Muscle of leg (tissue), 11 donors: Measurements from ENCODE around the gene SYNPO2. TPM values are rescaled to one million over a fixed set of nuclear protein-coding genes. Genes with fewer than 3 reads are reported as not detected.

Source experiments
- DNase-seq: peaks from one replicate; pipeline ENCODE4 v3.0.0; 2013
- H3K27ac ChIP-seq: one replicate; pipeline ENCODE4 v1.5.1; 2013; ENCODE audit warnings: mild to moderate bottlenecking, low read length, control low read depth
- H3K27me3 ChIP-seq: one replicate; pipeline ENCODE4 v1.6.1; 2013; ENCODE audit warnings: low read length; ENCODE audit not compliant: control insufficient read depth, insufficient read depth
- H3K36me3 ChIP-seq: one replicate; pipeline ENCODE4 v1.6.1; 2013; ENCODE audit warnings: low read length; ENCODE audit not compliant: control insufficient read depth, insufficient read depth
- H3K4me1 ChIP-seq: one replicate; pipeline ENCODE4 v1.6.1; 2013; ENCODE audit warnings: low read length; ENCODE audit not compliant: control insufficient read depth, insufficient read depth
- H3K4me3 ChIP-seq: one replicate; pipeline ENCODE4 v1.5.1; 2013; ENCODE audit warnings: low read length, control low read depth
- H3K9me3 ChIP-seq: replicated peaks from 2 replicates; pipeline ENCODE4 v1.6.1; 2013; ENCODE audit warnings: low read depth, low read length; ENCODE audit not compliant: control insufficient read depth
- WGBS: methylation state at CpG from one replicate; pipeline ENCODE4 v1.1.5; 2013; ENCODE audit warnings: missing lambda C conversion rate; ENCODE audit not compliant: insufficient coverage; 5-methylcytosine and 5-hydroxymethylcytosine counted together
- polyA plus RNA-seq, 8 donors: library from polyadenylated mRNA; unstranded; fragments of 120-200 nt; gene quantifications; one replicate each; pipeline versions ENCODE4 v1.2.1 to v1.2.3, GENCODE V29; 2013; ENCODE audit warnings: inconsistent platforms in 1 of 8, low replicate concordance in 1 of 8; ENCODE audit not compliant: insufficient read length in 8 of 8, insufficient read depth in 1 of 8
- total RNA-seq: library from RNA; stranded (reverse); fragments of 120-200 nt; gene quantifications from one replicate; pipeline ENCODE4 v1.2.4, GENCODE V29; 2013

Gene SYNPO2
- total and polyA plus RNA-seq, 9 donors: 53.6 to 120 (median 93.9) TPM

DNA sequence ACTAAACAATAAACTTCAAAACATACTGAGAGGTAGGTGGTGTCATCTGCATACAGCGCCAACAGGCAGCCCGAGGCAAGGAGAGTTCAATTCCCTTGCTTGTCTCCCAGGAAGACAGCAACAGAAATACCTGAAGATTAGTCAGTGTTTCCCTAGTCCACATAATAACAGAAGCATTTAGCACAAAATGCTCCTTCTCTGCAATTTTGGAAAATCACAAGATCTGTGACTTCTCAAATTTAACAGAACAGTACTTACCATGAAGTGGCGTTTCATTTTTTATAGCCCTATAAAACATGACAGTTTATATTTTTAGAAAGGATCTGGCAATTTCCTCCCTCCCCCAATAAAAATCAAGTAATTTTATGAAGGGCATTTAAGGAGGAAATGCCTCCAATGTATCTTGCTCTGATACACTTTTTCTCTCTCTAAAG, 179.9 kb downstream of the SYNPO2 start:
- H3K36me3 ChIP-seq: no peaks in the 10 kb centered on the region
- no peak overlapping the region for H3K4me3 ChIP-seq
- H3K27me3 ChIP-seq: no peaks in the 10 kb centered on the region
- no peak for DNase-seq
- 0% methylated on average over 1 of the region's 3 CpGs for WGBS
- H3K4me1 ChIP-seq: no peaks in the 10 kb centered on the region
- no peak overlapping the region for H3K27ac ChIP-seq
- no peaks in the 10 kb centered on the region for H3K9me3 ChIP-seq

- no peaks in the 10 kb centered on the region for H3K27me3 ChIP-seq
- WGBS: 80% methylated on average over 1 of the region's 4 CpGs
- no peak for DNase-seq
- no peaks in the 10 kb centered on the region for H3K36me3 ChIP-seq
- H3K4me3 ChIP-seq: no peak overlapping the region
- no peaks in the 10 kb centered on the region for H3K4me1 ChIP-seq
- no peaks in the 10 kb centered on the region for H3K9me3 ChIP-seq
- no peak overlapping the region for H3K27ac ChIP-seq
Observed at GRCh38 chr4:119070301-119070700, 181.6 kb downstream of the SYNPO2 start.

DNA sequence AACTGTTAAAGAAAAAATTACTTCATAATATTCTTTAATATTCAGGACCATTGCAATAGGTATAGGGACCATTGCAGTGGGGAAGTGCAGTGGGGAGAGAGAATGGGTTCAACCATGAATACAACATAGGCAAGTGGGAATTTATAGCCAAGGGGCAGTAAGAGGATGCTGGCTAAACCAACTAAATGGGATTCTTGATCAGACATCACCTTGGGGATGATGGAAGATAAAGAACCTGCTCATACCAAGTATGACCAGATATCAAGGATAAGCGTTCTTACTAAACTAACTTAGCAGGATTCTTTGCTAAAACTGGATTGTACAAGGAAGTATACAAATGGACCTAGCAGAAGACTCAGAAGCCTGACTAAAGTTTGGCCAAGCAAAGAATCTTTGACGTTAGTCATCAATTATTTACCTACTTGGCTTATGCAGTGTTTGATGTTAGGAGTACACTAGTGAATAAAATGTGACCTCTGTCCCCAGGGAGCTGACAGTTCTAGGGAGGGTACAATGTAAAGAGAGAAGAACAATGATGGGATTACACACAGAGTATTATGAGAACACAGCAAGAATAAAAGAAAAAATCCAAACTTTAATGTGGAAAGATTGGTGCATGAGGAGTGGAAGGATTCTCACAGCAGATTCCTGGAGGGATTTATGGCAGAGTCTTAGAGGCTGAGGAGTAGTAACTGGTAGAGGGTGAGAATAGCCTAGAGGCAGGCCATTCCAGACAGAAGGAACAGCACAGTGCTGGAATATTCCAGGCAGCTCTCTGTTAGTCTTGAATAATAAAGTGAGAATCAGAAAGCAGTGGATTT, 192.3 kb downstream of the SYNPO2 start:
- H3K9me3 ChIP-seq: no peaks in the 10 kb centered on the region
- H3K27ac ChIP-seq: no peak overlapping the region
- H3K4me1 ChIP-seq: no peaks in the 10 kb centered on the region
- H3K27me3 ChIP-seq: no peaks in the 10 kb centered on the region
- H3K4me3 ChIP-seq: no peak overlapping the region
- DNase-seq: no peak
- H3K36me3 ChIP-seq: no peaks in the 10 kb centered on the region
- WGBS: no CpG with 5 or more reads among the region's 2 CpGs

DNA sequence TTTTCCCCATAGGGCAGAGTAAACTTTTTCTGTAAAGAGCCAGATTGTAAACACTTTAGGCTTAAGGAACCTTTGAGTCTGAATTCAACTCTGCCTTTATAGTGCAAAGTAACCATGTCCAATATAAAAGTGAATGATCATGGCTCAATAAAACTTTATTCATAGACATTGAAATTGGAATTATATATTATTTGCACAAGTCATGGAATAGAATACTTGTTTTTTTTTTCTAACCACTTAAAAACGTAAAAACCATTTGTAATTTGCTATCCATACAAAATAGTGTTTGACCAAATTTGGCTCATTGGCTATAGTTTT, 192.8 kb downstream of the SYNPO2 start:
- H3K27ac ChIP-seq: no peak overlapping the region
- no CpG with 5 or more reads among the region's 1 CpG for WGBS
- no peaks in the 10 kb centered on the region for H3K27me3 ChIP-seq
- H3K36me3 ChIP-seq: no peaks in the 10 kb centered on the region
- H3K4me1 ChIP-seq: no peaks in the 10 kb centered on the region
- H3K4me3 ChIP-seq: no peak overlapping the region
- DNase-seq: no peak
- no peaks in the 10 kb centered on the region for H3K9me3 ChIP-seq

GRCh38 chr4:119081943-119082342, 193.3 kb downstream of the SYNPO2 start:
- Histone ChIP-seq H3K36me3 (no peaks in the 10 kb centered on the region), H3K27me3 (no peaks in the 10 kb centered on the region), H3K4me1 (no peaks in the 10 kb centered on the region), H3K4me3 (no peak overlapping the region), H3K27ac (no peak overlapping the region), H3K9me3 (no peaks in the 10 kb centered on the region)
- 17% methylated on average over 1 of the region's 3 CpGs for WGBS
- no peak for DNase-seq

- Histone ChIP-seq H3K36me3 (no peaks in the 10 kb centered on the region), H3K4me1 (no peaks in the 10 kb centered on the region), H3K4me3 (no peak overlapping the region), H3K9me3 (no peaks in the 10 kb centered on the region), H3K27me3 (no peaks in the 10 kb centered on the region), H3K27ac (no peak overlapping the region)
- WGBS: no CpG with 5 or more reads among the region's 2 CpGs
- no peak for DNase-seq
Observed at GRCh38 chr4:119082661-119083060, 194.0 kb downstream of the SYNPO2 start.

DNA sequence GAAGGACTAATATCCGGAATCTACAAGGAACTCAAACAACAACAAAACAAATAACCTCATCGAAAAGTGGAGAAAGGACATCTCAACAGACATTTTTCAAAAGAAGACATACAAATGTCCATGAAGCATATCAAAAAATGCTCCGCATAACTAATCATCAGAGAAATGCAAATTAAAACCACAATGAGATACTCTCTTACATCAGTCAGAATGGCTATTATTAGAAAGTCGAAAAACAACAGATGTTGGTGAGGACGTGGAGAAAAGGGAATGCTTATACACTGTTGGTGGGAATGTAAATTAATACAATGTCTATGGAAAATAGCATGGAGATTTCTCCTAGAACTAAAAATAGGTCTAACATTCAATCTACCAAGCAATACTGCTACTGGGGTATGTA, 195.9 kb downstream of the SYNPO2 start:
- Histone ChIP-seq H3K27me3 (no peaks in the 10 kb centered on the region), H3K4me1 (no peaks in the 10 kb centered on the region), H3K4me3 (no peak overlapping the region), H3K27ac (no peak overlapping the region), H3K9me3 (no peaks in the 10 kb centered on the region), H3K36me3 (no peaks in the 10 kb centered on the region)
- no peak for DNase-seq
- no CpG with 5 or more reads among the region's 5 CpGs for whole genome bisulfite sequencing

DNA sequence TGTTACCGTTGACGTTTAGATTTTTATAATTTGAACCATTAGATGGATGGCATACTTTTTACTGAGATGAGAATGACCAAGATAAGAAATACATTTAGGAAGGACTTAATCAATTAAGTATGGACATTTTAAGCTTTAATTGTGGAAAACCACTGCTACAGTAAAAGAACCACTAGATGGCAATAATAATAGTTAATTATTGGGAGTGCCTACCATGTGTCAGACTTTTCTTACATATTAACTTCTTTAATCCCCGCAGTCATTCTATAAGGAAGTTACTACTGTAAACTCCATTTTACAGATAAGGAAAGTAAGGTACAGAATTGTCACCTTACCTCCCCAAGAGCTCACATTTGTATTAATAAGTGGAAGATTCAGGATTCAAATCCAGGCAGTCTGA, 198.5 kb downstream of the SYNPO2 start:
- DNase-seq: no peak
- Histone ChIP-seq H3K27ac (no peak overlapping the region), H3K27me3 (no peaks in the 10 kb centered on the region), H3K9me3 (no peaks in the 10 kb centered on the region), H3K4me1 (no peaks in the 10 kb centered on the region), H3K4me3 (no peak overlapping the region), H3K36me3 (no peaks in the 10 kb centered on the region)
- WGBS: 67% methylated on average over 2 of the region's 3 CpGs

DNA sequence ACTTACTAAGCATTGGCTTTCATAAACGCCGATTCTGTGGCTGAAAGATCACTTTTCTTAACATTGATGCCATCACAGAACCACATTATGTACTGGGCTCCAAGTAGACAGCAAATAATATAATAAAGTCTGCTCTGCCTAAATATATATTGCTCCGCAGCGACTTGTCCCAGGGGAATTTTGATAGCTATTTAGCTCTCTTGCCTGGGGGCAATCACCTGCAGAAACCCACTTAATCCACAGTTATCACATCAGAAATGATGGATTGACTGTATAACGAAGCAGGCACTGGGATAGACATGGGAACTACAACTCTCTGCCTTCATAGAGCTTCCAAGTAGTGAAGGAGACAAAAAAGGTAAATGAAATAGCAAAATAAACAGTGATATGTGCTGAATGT, 199.0 kb downstream of the SYNPO2 start:
- Histone ChIP-seq H3K4me1 (no peaks in the 10 kb centered on the region), H3K27me3 (no peaks in the 10 kb centered on the region), H3K9me3 (no peaks in the 10 kb centered on the region), H3K36me3 (no peaks in the 10 kb centered on the region), H3K27ac (no peak overlapping the region), H3K4me3 (no peak overlapping the region)
- DNase-seq: no peak
- no CpG with 5 or more reads among the region's 5 CpGs for WGBS

- Histone ChIP-seq H3K27ac (no peak overlapping the region), H3K4me1 (no peaks in the 10 kb centered on the region), H3K9me3 (no peaks in the 10 kb centered on the region), H3K27me3 (no peaks in the 10 kb centered on the region), H3K4me3 (no peak overlapping the region), H3K36me3 (no peaks in the 10 kb centered on the region)
- DNase-seq: no peak
- 75% methylated on average over 1 of the region's 5 CpGs for WGBS
Observed at GRCh38 chr4:119093042-119093827, 204.6 kb downstream of the SYNPO2 start.
